ENCODE results near the gene RAB5B.
"Not testable (repeated sequence)": the region's sequence is repeated elsewhere in the genome, so short reads cannot be mapped to it uniquely, and the experiment has no call there.

The RAB5B gene

GRCh38 chr12:55983232-55983842 lies 9.5 kb downstream of the RAB5B start:
- no peak for DNase-seq (ENCODE audit: low read depth)

- DNase-seq (ENCODE audit: low read depth) = no peak
These were observed 11.0 kb downstream of the RAB5B start for GRCh38 chr12:55984861-55985260.

DNA sequence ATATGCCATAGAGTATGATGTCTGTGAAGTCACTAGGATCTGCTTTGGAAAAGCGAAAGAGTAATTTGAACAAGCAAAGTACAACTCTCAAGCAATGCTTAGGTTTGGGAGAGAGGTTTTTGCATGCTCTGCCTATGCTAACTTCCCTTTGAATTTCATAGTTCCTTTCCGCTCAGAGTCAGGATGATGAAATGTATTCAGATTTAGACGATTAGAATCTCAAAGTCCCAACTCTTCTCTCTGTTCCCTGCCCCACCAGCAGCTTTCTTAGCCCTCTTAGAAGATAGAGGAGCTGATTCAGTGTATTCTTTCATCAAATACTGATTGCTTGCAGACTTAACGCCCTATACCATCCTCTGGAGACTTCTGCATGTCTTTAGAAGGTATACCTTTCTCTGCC lies 11.5 kb downstream of the RAB5B start:
- no peak for DNase-seq (ENCODE audit: low read depth)

DNA sequence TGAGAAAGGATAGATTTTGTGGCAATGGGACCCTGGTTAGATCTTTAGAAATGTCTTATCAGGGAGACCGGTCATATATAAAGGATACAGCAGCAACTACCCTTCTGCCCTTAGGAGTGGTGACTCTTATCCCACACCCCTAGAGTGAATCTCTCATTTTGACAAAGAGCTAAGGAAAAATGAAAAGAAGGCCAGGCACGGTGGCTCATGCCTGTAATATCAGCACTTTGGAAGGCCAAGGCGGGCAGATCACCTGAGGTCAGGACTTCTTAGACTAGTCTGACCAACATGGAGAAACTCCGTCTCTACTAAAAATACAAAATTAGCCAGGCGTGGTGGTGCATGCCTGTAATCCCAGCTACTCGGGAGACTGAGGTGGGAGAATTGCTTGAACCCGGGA lies 12.1 kb downstream of the RAB5B start:
- not testable (repeated sequence) for DNase-seq (ENCODE audit: low read depth)

DNA sequence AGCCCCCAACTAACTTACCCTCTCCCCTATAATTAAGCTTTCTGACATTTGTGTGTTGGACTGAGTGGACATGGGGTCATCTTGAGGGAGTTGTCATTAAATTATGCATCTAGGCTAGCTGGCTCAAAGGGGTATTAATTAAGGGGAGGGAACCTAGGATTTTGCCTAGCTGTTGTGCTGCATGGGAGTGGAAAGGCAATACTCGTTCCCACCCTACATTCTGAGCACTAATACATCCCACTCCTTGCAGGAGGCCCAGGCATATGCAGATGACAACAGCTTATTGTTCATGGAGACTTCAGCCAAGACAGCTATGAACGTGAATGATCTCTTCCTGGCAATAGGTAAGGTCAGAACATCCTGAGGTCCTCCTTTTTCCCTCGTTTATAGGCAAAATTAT lies 17.2 kb downstream of the RAB5B start:
- DNase-seq (ENCODE audit: low read depth) = no peak

GRCh38 chr12:55993230-55993853 lies 19.5 kb downstream of the RAB5B start:
- DNase-seq (ENCODE audit: low read depth) = no peak

DNA sequence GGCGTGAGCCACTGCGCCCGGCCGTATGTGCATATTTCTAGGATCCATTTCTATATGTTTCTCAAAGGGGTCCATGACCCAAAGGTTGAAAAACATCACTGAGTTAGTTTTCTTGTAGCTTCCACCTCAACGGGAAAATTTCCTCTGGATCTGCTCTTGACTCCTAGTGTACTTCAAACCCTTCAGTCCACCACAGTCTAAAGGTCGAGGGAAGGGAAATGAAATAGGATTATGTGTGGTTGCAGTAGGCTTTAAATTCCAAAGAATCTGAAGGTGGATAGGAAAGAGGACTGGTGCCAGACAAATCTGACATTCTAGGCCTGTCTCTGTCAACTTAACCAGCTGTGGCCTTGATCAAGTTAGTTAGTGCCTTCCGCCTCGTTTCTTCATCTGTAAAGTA lies 21.5 kb downstream of the RAB5B start:
- DNase-seq (ENCODE audit: low read depth) = no peak

DNA sequence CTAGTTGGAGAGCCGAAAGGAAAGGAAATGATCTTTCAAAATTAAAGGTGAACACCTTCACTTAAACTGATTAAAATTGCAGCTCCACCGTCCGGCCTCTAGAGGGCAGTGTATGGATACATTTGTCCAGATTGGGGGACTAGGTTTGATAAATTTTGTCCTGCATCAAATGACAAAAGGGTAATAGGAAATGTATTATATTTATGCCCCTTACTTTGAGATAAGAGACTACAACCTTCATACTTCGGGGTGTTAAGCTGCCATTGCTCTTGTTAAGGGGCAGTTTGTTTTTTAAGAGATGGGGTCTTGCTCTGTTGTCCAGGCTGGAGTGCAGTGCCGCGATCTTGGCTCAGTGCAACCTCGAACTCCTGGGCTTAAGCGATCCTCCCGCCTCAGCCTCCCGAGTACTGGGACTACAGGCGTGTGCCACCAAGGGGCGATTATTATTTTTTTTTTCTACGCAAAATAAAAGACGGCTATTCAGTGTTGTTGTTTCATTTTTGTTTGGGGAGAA lies 22.4 kb downstream of the RAB5B start:
- DNase-seq (ENCODE audit: low read depth) = peak; percentile 50

DNA sequence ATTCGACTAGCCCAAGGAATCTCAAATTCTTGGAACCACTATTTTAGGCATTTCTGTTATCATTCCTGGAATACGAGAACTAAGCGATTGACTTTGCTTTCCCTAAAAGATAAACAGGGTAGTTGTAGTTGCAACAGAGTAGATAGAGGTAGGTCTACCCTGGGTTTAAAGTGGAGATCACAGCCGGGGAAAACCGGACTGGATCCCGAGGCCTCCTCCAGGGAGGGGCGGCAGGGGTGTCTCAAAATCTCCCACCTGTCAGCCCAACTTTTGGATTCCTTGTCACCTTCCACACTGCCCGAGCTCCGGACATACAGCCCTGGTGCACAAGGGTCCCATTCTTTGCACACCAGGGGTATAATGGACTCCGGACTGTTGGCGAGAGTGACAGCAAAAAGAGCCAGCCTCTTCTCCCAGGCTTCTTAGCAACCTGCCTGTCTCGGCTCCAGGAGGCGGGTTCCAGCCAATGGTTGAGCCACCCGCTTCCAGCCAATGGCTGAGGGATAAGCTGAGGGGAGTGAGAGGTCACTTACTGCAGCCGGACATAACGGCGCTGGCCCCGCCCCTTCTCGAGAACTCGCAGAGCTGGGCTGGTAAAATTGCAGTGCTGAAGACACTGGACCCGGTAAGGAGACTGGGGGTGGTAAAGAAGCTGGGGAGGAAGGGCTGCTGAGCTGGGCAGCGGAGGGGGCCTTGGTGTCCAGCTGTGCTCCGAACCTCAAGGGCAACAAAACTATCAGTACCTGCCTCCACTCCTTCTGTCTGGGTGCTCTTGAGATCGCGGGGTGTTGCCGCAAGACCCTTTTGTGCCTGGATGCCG lies 23.0 kb downstream of the RAB5B start, which contains the start of gene SUOX:
Gene SUOX, plus strand, starts transcription at position 562 of the 820 bp plus-strand sequence. CDS start 4,946 bp downstream, outside the sequence.
- no peak for DNase-seq (ENCODE audit: low read depth)

GRCh38 chr12:55997535-55997859 lies 23.6 kb downstream of the RAB5B start:
- no peak for DNase-seq (ENCODE audit: low read depth)

GRCh38 chr12:55999522-55999921 lies 25.6 kb downstream of the RAB5B start:
- DNase-seq (ENCODE audit: low read depth) = not testable (repeated sequence)

DNA sequence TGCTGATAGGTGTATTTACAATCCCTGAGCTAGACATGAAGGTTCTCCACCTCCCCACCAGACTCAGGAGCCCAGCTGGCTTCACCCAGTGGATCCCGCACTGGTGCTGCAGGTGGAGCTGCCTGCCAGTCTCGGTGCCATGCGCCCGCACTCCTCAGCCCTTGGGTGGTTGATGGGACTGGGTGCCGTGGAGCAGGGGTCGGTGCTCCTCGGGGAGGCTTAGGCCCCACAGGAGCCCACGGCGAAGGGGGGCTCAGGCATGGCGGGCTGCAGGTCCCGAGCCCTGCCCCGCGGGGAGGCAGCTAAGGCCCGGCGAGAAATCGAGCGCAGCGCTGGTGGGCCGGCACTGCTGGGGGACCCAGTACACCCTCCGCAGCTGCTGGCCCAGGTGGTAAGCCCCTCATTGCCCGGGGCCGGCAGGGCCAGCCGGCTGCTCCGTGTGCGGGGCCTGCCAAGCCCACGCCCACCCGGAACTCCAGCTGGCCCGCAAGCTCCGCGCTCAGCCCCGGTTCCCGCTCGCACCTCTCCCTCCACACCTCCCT lies 26.2 kb downstream of the RAB5B start:
- not testable (repeated sequence) for DNase-seq (ENCODE audit: low read depth)

DNA sequence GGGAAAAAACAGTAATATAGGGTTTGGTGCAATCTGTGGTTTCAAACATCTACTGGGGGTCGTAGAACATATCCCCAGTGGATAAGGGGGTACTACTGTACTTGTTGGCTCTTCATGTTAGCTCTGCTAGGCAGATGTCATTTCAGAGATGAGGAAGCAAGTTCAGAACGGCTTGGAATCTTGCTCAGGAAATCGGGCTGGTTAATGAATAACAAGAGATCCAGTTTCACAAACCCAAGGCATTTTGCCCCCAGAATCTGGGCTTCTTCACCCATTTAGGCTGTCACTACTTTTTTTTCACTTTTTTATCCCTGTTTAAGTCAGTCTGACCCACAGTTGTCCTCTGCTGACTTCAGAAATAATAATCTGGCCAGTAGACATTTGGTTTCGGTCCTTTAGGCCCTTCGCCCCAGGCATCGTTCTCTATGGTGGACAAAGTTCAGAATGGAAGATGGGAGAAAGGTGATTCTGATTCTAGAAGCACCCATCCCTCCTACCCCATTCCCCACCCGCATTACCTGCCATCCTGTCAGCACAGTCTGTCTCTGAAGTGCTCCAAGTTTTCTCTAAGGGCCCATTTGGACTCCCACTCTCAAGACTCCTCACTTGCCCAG lies 27.7 kb downstream of the RAB5B start:
- DNase-seq (ENCODE audit: low read depth) = no peak

DNA sequence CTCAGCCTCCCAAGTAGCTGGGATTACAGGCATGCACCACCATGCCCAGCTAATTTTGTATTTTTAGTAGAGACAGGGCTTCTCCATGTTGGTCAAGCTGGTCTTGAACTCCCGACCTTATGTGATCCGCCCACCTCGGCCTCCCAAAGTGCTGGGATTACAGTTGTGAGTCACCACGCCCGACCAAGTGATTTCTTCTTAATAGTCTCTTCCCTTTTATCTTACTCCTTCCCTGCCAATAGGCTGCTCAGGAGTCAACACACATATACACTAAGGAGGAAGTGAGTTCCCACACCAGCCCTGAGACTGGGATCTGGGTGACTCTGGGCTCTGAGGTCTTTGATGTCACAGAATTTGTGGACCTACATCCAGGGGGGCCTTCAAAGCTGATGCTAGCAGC lies 29.5 kb downstream of the RAB5B start:
- not testable (repeated sequence) for DNase-seq (ENCODE audit: low read depth)

GRCh38 chr12:56004211-56004610 lies 30.3 kb downstream of the RAB5B start:
- DNase-seq (ENCODE audit: low read depth) = no peak

GRCh38 chr12:56007564-56008559 lies 34.0 kb downstream of the RAB5B start:
- DNase-seq (ENCODE audit: low read depth) = peak; percentile 56

DNA sequence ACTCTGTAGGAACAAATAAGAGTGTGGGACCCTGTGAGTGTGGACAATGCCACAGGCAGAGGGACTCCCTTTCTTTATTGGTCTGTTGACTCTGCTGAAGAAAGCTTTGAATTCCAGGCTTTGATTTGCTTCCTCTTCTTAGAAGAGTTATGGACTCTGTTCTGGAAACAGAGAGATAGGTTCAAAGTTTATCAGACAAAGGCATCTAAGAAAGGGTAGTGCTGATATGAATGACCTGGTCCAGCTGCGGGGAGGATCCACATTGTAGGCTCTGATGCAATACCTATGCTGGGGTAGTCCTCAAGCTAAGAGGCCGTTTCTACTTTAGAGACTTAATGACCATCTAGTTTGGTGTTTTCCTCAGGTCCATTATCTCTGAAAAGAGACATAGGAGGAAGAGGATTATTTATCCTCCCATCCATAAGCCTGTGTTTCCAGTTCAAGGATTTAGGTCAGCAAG lies 36.3 kb downstream of the RAB5B start:
- no peak for DNase-seq (ENCODE audit: low read depth)

DNA sequence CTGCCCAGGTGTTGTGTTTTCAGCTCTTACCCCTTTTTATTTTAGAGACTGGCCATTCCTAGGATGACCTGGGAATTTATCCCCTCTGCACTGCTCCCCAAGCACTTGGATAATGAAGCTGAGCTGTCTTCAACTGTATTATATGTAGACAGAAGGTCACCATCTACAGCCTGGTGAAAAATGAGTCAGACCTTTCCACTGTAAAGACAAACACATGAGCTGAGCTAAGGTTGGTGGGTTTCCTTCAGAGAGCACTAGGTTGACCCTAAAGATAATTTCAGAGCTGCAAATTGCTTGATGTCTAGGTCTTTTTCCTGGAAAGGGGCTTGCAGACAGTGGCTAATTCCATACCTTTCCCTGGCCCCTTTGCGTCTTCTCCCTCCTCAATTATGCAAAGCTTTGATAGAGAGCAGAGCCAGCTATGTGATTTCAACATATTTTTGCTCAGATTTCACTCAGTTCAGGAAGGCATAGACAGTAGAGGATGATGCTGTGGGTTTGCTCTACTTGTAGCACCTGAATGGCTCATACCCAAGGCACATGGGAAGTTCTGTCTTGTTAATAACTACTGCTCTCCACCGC lies 37.7 kb downstream of the RAB5B start:
- DNase-seq (ENCODE audit: low read depth) = no peak

GRCh38 chr12:56013482-56013881 lies 39.6 kb downstream of the RAB5B start:
- DNase-seq (ENCODE audit: low read depth) = no peak

- DNase-seq (ENCODE audit: low read depth) = no peak
These were observed 40.3 kb downstream of the RAB5B start for GRCh38 chr12:56014205-56014604.

- DNase-seq (ENCODE audit: low read depth) = no peak
These were observed 43.3 kb downstream of the RAB5B start for GRCh38 chr12:56017181-56017580.

Measured in stimulated activated CD4-positive, alpha-beta T cell treated with anti-CD3 and anti-CD28 coated beads, Interleukin-2, amount 100 ng/mL, for 4 hours (primary cell).